RWPE1 (cell line): ENCODE results near the gene PADI3.

Experiments
- CTCF ChIA-PET: fragments of 350-600 bp; sonication (Branson Sonifier 250); formaldehyde crosslinking; extraction: SDS; loops from one replicate; lab custom pipeline; 2021; lab: Yijun Ruan, JAX
- POLR2A ChIA-PET: fragments of 400-600 bp; formaldehyde crosslinking; extraction: SDS; loops from one replicate; lab custom pipeline; 2020; ENCODE audit warnings: antibody characterized with exemption; ENCODE audit not compliant: low non-redundant PET; lab: Yijun Ruan, JAX
- DNase-seq: peaks from one replicate; pipeline ENCODE4 v3.0.0; 2012; ENCODE audit warnings: low spot score
- H3K27ac ChIP-seq: fragments of 450-650 bp; 2 replicates; pipeline ENCODE4 v1.5.1; 2017
- CTCF ChIP-seq: fragments of 450-650 bp; conservative IDR thresholded peaks from 2 replicates; pipeline ENCODE4 v1.5.1; 2017; ENCODE audit warnings: low read depth, mild to moderate bottlenecking

PADI3 gene

GRCh38 chr1:17310068-17310640, 61.3 kb downstream of the PADI3 start:
- H3K27ac ChIP-seq, result peak overlapping the region; percentile 57
- POLR2A ChIA-PET, result no interaction called here
- CTCF ChIA-PET, result no interaction called here
- no peak for TF ChIP-seq CTCF
- DNase-seq, result no peak

- DNase-seq, result no peak
- ChIA-PET CTCF (no interaction called here), POLR2A (no interaction called here)
Observed at GRCh38 chr1:17313530-17314309, 64.8 kb downstream of the PADI3 start.

GRCh38 chr1:17314491-17314971, 65.6 kb downstream of the PADI3 start:
- H3K27ac ChIP-seq, result peak overlapping the region; percentile 8; the same call in 1 of the 2 replicates
- no peak for DNase-seq
- TF ChIP-seq CTCF, result no peak
- ChIA-PET CTCF (no interaction called here), POLR2A (no interaction called here)

More at GRCh38 chr1:17313530-17314309, 64.8 kb downstream of the PADI3 start:
- H3K27ac ChIP-seq, result peak overlapping the region; percentile 8; the same call in 1 of the 2 replicates
- no peak for TF ChIP-seq CTCF

GRCh38 chr1:17315542-17316130, 66.7 kb downstream of the PADI3 start:
- no peak for DNase-seq
- H3K27ac ChIP-seq, result no peak overlapping the region; the same call in 1 of the 2 replicates
- CTCF ChIA-PET, result no interaction called here
- no peak for TF ChIP-seq CTCF
- POLR2A ChIA-PET, result no interaction called here

- no peak overlapping the region for H3K27ac ChIP-seq
- TF ChIP-seq CTCF, result no peak
- ChIA-PET POLR2A (no interaction called here), CTCF (no interaction called here)
- DNase-seq, result no peak
Observed at GRCh38 chr1:17316704-17317103, 67.8 kb downstream of the PADI3 start.

GRCh38 chr1:17318262-17318661, 69.4 kb downstream of the PADI3 start:
- CTCF ChIA-PET, result no interaction called here
- TF ChIP-seq CTCF, result no peak
- POLR2A ChIA-PET, result no interaction called here
- 0 out of 2 replicates have a peak overlapping the region, but pooled peaks have one; percentile 6 for H3K27ac ChIP-seq
- DNase-seq, result no peak
